Small intestine (tissue), 16 donors: ENCODE measurements around the gene LIN9. TPM values are rescaled to one million over a fixed set of nuclear protein-coding genes. Genes with fewer than 3 reads are reported as not detected.

Experiments used
- DNase-seq, 2 donors: peaks; one replicate each; pipeline versions ENCODE4 v3.0.0 to v3.0.0-alpha.2; 2013
- FAIRE-seq: peaks from 2 replicates; lab custom pipeline; 2012; peaks lifted over from hg19 to GRCh38; lab: Jason Lieb, UNC
- H3K27ac ChIP-seq, 3 donors: one replicate each; pipeline ENCODE4 v1.5.1; 2013; ENCODE audit warnings: low read length in 2 of 3, mild to moderate bottlenecking in 2 of 3, control low read depth in 1 of 3, inconsistent platforms in 1 of 3, low read depth in 1 of 3, moderate library complexity in 1 of 3
- H3K27me3 ChIP-seq, 3 donors: one replicate each; pipeline ENCODE4 v1.6.1; 2013; ENCODE audit warnings: low read length in 3 of 3, inconsistent platforms in 1 of 3; ENCODE audit not compliant: control insufficient read depth in 3 of 3, insufficient read depth in 3 of 3
- H3K36me3 ChIP-seq, 3 donors: one replicate each; pipeline ENCODE4 v1.6.1; 2013; ENCODE audit warnings: low read length in 3 of 3, inconsistent platforms in 1 of 3, low read depth in 1 of 3, mild to moderate bottlenecking in 1 of 3, moderate library complexity in 1 of 3; ENCODE audit not compliant: control insufficient read depth in 3 of 3, insufficient read depth in 2 of 3
- H3K4me1 ChIP-seq, 3 donors: one replicate each; pipeline ENCODE4 v1.6.1; 2013; ENCODE audit warnings: low read length in 2 of 3, inconsistent platforms in 1 of 3, low read depth in 1 of 3, mild to moderate bottlenecking in 1 of 3, moderate library complexity in 1 of 3; ENCODE audit not compliant: control insufficient read depth in 3 of 3, insufficient read depth in 2 of 3
- H3K4me3 ChIP-seq, 3 donors: one replicate each; pipeline ENCODE4 v1.5.1; 2013; ENCODE audit warnings: low read length in 3 of 3, control low read depth in 1 of 3, inconsistent platforms in 1 of 3, low read depth in 1 of 3, mild to moderate bottlenecking in 1 of 3, moderate library complexity in 1 of 3
- H3K9me3 ChIP-seq, 2 donors: one replicate each; pipeline ENCODE4 v1.6.1; 2013; ENCODE audit warnings: low read depth in 1 of 2, low read length in 1 of 2; ENCODE audit not compliant: control insufficient read depth in 2 of 2, insufficient read depth in 1 of 2
- WGBS, 3 donors: extraction: QIAGEN DNeasy Blood & Tissue Kit; methylation state at CpG; one replicate each; pipeline ENCODE4 v1.1.7; 2013; 5-methylcytosine and 5-hydroxymethylcytosine counted together
- long read RNA-seq, 10 donors: transcript quantifications; one replicate each; lab custom pipeline, GENCODE V29; 2026
- polyA plus RNA-seq, 4 donors: library from polyadenylated mRNA; stranded (reverse) in 3 of 4; unstranded in 1 of 4; fragments of 200-250 nt in 3 of 4; fragments of 120-200 nt in 1 of 4; gene quantifications; one replicate each; pipeline versions ENCODE4 v1.2.1 to v1.2.3, GENCODE V29; 2013
- donor health status: healthy with polysubstance abuse.
- donor health status: control.
- donor health status: control.
- donor health status: Bipolar disorder and iron deficiency.
- donor health status: healthy.

The LIN9 gene
- 1 to 10 TPM; 1.8 to 5.5 (median 3.7) TPM for polyA plus RNA-seq
- long read RNA-seq, donor 1: 0 reads
- long read RNA-seq, donor 2, partial matches to known transcripts: 0 of 1 reads
- long read RNA-seq, donor 2, other reads (novel, unspliced or antisense): 0 of 1 reads
- long read RNA-seq, donor 3: 0 reads
- long read RNA-seq, donor 4: 0 reads
- long read RNA-seq, donor 5: 0 reads
- long read RNA-seq, donor 6: 0 reads
- long read RNA-seq, donor 7: 0 reads
- long read RNA-seq, donor 8: 0 reads
- long read RNA-seq, donor 9: 0 reads
- long read RNA-seq, donor 10: 0 reads

GRCh38 chr1:226308723-226309397, at the start of gene LIN9:
TSS of gene LIN9 (minus strand) at chr1:226309164. CDS start at chr1:226309139, 25 bp downstream.
- WGBS, 3 donors: 0 to 1% (median 1%) methylated on average over 45 to 77 of the region's 77 CpGs
- DNase-seq (peak; percentile 89 to 95), FAIRE-seq (no peak)
- Histone ChIP-seq H3K4me1 (peaks cover 0 to 16% (median 5%) of the 10 kb centered on the region in 3 donors), H3K27me3 (no peaks in the 10 kb centered on the region), H3K27ac (peak within 1 kb of the TSS; percentile 69 to 81 (median 69)), H3K9me3 (no peaks in the 10 kb centered on the region), H3K4me3 (peak within 1 kb of the TSS; percentile 93 to 99 (median 97)), H3K36me3 (peaks cover 0 to 2% (median 0%) of the 10 kb centered on the region in 3 donors)

DNA sequence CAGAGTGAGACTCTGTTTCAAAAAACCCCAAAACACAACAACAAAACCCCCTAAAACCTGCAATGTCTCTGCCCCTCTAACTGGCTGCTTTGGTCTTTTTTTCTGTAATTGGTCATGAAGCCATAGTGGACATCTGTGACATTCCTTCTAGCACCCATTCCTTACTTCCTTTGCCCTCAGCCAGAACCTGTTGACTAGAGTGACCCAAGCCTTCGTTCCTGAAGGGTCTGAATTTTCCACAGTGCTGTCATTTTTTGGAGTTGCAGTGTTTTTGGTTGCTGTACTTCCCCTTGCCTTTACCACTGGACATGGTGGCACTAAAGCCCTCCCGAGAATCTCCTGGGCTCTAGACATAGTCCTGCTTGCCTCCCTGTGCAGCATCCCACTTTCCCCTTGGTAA, 48.5 kb upstream of the LIN9 start:
- no peak overlapping the region for H3K27ac ChIP-seq
- peaks cover 6 to 40% (median 7%) of the 10 kb centered on the region in 3 donors for H3K36me3 ChIP-seq
- H3K27me3 ChIP-seq: no peaks in the 10 kb centered on the region
- no peak for FAIRE-seq
- 94 to 97% (median 96%) methylated on average over 2 of the region's 2 CpGs for WGBS, 3 donors
- H3K9me3 ChIP-seq: no peaks in the 10 kb centered on the region
- DNase-seq: no peak
- peaks cover 0 to under 1% (median 0%) of the 10 kb centered on the region in 3 donors for H3K4me1 ChIP-seq
- no peak overlapping the region for H3K4me3 ChIP-seq

DNA sequence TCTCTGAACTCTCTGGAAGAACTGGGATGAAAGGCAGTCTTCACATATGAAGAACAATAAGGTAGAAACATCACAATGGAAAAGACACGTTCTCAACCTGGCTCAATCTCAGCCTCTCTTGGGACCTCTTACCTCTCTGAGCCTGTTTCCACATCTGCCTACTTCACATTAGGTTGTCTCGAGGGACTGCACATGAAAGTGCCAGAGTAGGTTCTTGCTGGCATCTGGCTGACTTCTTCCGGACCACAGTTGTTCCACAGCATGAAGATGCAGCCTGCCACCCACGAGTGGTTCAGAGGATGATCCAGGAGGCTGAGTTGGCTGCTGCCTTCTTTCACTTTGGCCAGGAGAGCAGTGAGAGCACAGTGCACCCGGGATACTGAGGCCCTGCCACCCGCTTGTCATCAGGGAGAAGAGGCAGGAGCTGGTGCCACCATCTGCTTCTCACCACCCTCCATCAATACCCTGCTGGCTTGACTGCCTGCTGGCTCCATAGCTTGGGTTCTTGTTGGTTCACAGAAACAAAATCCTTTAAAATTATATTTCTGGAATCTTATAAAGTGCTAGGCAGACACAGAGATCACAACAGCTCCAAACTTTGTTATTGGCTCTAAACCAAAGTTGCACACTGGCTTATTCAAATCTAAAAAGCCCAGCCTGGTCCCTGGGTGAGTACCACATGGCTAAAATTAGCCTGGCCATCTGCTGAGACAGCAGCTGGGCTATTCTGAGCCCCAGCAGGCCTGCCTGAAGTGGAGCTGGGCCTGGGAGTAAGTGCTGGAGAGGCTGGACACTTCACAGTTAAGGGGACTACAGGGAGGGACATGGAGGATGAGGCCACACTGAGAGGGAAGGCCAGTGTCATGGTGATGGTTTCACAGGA, 46.9 kb upstream of the LIN9 start:
- no peak for FAIRE-seq
- Histone ChIP-seq H3K4me1 (peaks cover 0 to 15% (median 0%) of the 10 kb centered on the region in 3 donors), H3K9me3 (no peaks in the 10 kb centered on the region), H3K36me3 (peaks cover under 1 to 29% (median 3%) of the 10 kb centered on the region in 3 donors), H3K4me3 (no peak overlapping the region), H3K27ac (peak overlapping the region in 1 of 3 donors; percentile 19), H3K27me3 (no peaks in the 10 kb centered on the region)
- 75 to 81% (median 78%) methylated on average over 6 of the region's 6 CpGs for WGBS, 3 donors
- DNase-seq: no peak

GRCh38 chr1:226355016-226355415, 46.1 kb upstream of the LIN9 start:
- Histone ChIP-seq H3K4me3 (no peak overlapping the region), H3K9me3 (no peaks in the 10 kb centered on the region), H3K36me3 (peaks cover 0 to 25% (median 3%) of the 10 kb centered on the region in 3 donors), H3K27me3 (no peaks in the 10 kb centered on the region), H3K4me1 (peaks cover 0 to 21% (median 0%) of the 10 kb centered on the region in 3 donors), H3K27ac (no peak overlapping the region)
- 95 to 98% (median 96%) methylated on average over 10 of the region's 10 CpGs for WGBS, 3 donors
- no peak for FAIRE-seq
- DNase-seq: no peak

DNA sequence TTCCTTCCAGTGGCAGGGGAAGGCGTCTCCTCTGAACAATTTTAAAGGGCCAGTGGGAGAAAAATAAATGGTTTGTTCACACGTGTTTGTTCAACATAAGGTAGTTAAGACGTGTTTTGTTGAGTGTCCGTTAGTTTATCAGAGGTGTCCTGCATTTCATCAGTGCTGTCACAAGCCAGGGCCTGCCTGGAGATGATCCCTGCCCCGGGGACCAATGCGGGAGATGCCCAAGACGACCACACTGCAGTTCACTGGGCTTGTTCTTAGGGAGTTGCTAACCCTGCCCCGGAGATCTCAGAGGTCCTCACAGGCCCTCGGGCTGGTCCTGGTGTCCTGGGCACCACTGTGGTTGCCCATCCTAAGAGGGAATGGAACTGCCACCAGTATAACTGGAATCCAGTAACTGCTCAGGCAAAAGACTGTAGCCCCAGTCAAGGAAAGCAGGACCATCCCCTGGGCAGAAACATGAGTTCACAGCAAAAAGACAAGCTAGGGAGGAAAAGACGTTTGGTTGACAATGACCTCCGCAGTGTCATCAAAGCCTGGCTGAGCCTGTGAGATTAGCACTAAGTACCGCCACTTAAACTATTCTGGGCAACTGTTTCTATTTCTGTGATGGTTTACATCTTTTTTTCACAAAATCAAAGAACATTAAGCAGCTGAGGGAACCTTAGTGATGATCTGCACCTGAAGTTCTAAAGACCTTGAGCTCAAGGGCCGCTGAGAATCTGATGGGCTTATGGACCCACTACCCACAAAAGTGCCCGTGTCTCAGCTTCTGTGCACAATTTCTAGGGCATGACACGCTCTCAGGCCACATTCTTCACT, 44.9 kb upstream of the LIN9 start:
- DNase-seq (no peak), FAIRE-seq (no peak)
- Histone ChIP-seq H3K27ac (no peak overlapping the region), H3K4me1 (peaks cover 0 to 32% (median 0%) of the 10 kb centered on the region in 3 donors), H3K36me3 (peaks cover 0 to 16% (median 2%) of the 10 kb centered on the region in 3 donors), H3K4me3 (no peak overlapping the region), H3K9me3 (no peaks in the 10 kb centered on the region), H3K27me3 (no peaks in the 10 kb centered on the region)
- WGBS, 3 donors: 74 to 82% (median 78%) methylated on average over 15 of the region's 15 CpGs

DNA sequence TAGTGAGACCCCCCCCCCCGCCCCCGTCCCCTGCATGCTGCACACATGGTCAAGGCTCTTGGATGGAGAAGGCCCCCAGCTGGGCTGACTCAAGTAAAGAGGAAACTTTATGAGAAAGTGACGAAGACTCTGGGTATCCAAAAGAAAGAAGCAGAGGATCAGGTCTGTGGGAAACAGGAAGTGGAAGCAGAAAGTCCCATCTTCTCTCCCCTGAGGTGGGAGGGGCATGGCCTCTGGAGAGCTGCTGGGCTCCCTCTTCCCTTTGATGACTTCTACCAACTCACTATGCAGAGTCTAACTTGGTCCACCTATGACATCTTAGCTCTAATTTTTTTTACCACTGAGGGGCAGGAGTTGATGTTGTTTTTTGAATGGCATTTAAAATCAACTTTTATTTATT, 42.7 kb upstream of the LIN9 start:
- WGBS, 3 donors: 83 to 91% (median 90%) methylated on average over 3 of the region's 3 CpGs
- peaks cover 0 to 9% (median 0%) of the 10 kb centered on the region in 3 donors for H3K36me3 ChIP-seq
- DNase-seq (no peak), FAIRE-seq (no peak)
- H3K4me1 ChIP-seq: peaks cover 0 to 34% (median 0%) of the 10 kb centered on the region in 3 donors
- no peaks in the 10 kb centered on the region for H3K27me3 ChIP-seq
- no peak overlapping the region for H3K27ac ChIP-seq
- H3K4me3 ChIP-seq: no peak overlapping the region
- no peaks in the 10 kb centered on the region for H3K9me3 ChIP-seq

DNA sequence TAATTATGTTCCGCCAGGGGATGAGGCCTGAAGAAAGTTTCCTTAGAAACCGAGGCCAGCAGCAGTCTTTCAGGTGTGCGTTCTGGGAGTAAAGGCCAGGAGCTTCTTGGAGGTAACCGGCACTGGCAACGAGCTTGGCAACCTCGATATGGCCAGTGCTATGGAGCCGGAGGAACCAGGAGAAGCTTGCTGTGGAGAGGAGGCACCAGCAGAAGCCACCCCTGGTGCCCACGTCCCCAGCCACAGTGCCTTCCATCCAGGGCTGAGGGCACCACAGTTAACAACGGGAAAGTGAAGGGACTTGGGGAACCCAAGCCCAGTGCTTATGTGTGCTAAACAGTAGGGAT, 41.5 kb upstream of the LIN9 start:
- Histone ChIP-seq H3K27ac (peak overlapping the region; percentile 76 to 82 (median 79)), H3K36me3 (peaks cover 0 to 2% (median 0%) of the 10 kb centered on the region in 3 donors), H3K4me1 (peaks cover 0 to 34% (median 0%) of the 10 kb centered on the region in 3 donors), H3K4me3 (no peak overlapping the region), H3K9me3 (no peaks in the 10 kb centered on the region), H3K27me3 (no peaks in the 10 kb centered on the region)
- FAIRE-seq (no peak), DNase-seq (no peak)
- 17 to 48% (median 40%) methylated on average over 9 of the region's 9 CpGs for WGBS, 3 donors
